ENCODE data around the gene FLRT2.

FLRT2 gene

DNA sequence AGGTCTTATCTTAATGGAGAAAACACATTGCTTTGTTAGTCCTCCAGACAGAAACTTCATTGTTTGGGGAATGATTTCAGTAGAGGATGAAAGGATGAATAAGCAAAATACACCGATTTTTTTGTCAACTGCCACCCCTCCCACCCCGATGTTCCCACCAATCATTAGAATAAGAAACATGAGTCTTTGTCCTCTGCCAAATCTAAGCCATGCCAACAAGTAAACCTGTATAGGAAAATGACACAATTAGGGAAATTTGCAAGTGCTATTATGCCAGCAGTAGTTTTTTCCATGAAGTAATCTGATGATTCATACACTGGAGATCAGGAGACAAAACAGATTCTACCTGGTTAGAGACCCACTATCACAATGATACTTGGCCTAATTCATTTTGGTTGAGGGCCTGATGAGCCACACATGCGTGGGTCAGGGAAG is 35.9 kb downstream of the FLRT2 start:
- DNase-seq = no peak

DNA sequence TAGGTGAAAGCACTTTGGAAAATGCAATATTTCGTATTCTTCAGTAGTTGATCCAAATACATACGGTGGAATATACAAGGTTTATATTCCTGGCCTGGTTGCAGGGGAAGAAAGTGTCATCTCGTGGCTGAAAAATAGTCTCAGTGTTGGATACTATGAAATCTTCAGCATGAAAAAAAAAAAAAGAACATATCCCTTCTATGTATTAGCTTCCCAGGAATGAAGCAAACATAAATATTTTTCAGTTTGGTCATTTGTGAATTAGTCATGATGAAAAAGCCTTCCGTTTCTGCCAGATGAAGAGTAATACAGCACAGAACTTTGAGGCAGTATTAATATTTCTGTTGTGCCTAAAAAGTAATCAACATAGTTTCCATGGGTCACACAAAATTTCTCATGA is 36.7 kb downstream of the FLRT2 start:
- DNase-seq = no peak

DNA sequence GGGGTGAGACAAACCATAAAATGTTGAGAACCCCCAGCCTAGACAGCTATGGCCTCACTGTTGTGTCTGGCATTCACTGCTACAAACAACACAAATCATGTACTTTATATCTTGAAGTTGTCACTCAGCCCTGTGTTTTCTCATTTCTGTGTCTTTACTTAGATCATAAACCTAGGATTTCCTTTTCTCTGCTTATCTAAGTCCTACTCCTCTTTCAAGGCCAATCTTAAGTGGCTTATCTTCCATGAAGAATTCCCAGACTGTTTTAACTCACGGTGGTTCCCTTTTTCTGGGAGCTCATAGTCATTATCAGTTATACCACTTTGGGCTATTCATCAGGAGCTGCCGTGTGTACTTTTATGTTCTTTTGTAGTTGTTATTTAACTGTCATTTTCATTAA is 42.1 kb downstream of the FLRT2 start:
- no peak for DNase-seq

DNA sequence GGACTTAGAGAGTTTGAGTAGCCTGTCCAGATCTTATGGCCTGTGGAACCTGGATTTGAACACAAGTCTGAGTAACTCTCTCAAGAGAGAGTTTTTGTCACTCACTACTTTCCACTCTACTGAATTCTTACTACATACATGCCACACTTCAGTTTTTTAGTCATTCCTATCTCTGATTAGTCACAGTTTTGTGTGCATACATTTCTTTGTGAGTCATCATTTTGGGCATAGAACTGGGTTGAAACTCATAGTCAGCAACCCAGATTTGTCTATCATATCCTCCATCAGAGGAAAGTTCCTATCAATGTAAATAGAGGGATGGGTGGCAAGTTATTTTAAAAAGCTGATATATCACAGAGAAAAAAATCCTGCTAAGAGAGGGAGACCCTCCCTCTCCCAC is 42.9 kb downstream of the FLRT2 start:
- DNase-seq = no peak

DNA sequence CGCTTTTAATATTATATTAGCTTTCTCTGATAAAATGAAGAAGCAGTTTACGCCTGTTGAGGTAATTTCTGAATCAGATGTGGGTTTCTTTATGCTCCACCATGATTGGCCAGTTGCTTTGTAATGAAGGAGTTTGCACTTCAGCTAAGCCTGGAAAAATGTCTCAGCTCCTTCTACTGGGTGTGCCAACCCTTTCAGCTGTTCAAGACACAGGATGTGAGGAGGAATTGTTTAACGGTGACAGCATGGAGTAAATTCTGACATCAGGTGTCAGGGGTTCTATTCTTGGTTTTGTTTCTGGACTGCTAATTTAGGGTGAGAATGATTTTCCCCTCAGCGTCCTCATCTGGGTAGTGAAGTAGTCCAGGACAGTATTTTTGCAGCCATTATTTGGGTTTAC is 43.5 kb downstream of the FLRT2 start:
- no peak for DNase-seq

DNA sequence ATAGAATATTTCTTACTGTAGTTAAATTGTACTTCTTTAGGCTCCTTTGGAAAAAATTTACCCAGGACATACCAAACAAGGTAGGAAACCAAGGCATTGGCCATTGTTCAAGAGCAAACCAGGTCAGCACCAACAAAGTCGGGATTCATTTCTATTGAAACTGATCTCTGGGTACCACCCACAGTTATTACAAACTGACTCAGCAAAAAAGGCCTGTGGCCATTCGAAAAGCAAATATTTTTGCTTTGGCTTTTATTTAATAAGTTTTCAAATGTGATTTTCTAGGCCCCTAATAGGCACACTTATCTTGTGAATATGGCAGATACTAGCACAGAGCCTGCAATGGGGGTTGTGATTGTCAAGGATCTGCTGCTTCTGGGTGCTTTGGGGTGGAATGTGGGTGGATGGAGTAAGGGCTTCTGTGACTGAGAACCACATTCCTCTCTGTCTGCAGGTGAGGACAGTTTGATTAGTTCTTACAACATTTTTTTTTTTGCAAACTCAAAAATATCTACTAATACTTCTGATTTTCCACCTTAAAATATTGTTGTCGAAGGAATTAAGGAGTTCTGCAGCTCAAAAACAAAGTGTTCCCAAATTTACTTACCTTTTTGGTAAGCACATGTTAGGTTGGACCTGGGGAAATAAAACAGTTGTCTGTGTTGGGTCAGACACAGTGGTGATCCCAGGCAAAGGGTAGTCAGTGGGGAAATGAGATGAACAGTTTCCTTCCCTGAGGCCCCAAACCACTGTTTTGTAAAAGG is 45.1 kb downstream of the FLRT2 start:
- no peak for DNase-seq

DNA sequence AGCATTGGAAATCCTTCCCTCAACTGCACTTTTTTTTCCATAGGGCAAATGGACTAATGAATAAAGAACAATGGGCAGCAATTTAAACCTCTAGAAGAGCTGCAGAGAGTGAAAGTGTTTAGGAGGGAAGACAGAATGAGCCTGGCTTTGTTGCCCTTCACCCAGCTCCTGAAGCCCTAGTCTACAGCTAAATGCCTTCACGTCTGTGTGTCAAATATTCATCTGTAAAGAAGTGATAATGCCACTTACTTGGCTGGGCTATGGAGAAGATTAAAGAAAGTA is 45.6 kb downstream of the FLRT2 start:
- DNase-seq = no peak

DNA sequence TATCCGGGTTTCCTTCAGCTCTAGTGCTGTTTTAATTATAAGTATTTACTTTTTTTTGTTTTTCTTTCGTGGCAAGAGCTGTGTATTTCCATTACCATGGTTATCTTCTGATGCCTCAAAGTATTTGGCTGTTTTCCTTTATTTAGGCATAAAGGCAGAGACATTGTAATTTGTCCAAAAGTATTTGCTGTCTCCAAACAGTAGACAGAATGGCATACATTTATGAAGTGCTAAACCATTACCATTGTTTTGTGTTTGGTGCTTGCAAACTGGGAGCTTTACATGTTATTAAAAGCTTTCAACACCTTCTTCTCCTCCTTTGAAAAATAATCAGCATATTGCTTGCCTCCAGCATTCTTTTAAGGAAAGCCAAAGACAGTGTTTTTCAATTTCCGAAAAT is 46.3 kb downstream of the FLRT2 start:
- DNase-seq = no peak

DNA sequence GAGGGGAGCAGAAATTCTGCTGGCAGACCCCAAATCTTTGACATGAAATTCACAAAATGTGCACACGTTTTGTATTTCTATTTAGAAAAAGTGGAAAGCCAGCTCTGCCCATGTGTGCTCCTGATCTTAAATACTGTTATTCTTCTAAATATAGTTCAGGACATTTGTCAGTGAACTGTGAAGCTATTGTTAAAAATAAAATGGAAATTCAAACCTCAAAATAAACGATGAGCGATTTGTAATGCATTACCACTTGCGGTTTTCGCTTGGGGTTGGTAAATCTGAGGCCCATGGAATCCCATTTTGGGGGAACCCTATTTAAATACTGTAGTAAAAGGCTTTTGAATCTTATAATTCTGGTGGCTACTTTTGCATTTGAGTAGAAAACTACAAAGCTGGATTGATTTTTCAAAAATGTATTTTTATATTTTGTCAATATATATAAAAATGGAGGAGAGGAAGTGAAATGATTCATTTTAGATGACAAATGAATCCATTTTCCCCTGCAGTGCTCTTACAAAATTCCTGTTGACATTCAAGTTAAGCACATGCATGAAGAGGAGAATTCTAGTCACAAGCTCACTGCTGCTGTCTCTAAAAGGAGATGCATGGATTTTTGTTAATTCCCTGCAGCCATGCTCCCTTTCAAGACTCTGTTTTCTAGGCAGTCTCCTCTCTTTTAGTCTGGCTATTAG is 47.1 kb downstream of the FLRT2 start:
- no peak for DNase-seq

DNA sequence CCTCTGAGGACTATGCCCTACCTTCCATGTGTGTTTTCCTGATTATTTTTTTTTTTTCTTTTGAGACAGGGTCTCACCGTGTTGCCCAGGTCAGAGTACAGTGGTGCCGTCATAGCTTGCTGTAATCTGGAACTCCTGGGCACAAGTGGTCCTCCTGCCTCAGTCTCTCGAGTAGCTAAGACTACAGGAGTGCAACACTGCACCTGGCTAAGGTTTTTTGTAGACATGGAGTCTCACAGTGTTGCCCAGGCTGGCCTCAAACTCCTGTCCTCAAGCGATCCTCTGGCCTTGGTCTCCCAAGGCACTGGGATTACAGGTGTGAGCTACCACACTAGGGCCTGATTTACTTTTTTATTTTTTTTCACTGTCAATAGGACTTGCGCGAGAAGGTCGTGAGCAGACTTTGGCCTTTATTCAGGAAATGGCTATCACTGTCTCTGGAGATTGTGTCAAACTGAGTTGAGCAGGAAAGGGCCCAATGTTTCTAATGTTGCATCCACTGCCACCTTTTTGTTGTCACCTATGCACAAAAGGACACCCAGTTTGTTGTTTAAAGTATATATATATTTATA is 47.7 kb downstream of the FLRT2 start:
- DNase-seq = no peak

DNA sequence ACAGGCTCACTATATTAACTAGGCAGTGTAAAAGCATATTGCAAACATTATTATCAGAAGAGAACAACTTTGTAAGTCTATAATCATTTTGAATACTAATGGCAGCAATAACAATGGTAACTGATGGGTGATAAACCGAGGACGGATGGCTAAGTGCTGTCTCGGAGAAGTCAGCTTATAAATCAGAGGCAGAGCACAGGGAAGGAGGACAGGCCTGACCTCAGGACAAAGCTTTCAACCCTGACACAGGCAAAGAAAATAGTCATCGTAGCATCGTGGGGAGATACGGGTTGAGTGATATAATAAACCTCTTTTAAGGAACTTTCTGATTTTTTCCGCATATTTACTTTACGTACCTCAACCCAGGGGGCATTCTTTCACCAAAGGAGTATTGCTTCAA is 48.4 kb downstream of the FLRT2 start:
- DNase-seq = no peak

DNA sequence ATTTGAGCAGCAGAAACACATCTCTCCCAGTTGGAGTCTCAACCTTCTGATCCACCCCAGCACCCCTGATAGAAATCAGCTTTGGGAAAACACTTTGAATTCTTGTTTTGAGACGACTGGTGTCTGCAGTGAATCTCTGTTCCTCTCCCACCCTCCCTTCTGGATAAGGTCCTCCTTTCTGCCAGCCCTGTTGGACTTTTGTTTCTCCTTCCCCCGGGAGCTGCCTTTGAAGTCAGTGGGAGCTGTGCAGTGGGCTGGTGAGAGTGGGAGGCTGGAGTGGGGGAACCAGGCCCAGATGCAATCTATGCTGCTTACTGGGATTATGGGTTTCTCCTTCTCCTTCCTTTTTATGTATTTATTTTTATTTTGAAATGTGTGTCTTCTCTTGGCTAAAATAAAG is 49.0 kb downstream of the FLRT2 start:
- DNase-seq = no peak

DNA sequence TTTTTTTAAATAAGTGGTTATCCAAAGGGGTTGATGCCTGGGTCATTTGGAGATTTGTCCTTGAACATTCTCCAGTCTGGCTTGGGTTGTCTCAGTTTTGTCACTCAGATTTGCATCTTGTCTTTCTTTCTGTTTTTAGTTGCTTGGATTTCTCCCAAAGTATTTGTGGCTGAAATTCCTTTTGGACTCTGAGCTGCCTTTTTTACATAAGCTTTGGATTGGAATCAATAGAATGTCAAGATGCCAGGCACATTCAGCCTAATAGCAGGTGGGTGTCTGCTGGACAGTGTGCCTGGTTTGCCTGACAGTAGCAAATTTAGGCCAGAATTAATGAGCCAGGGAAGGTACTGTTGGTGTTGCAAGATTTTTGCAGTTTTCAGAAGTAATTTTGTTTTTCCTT is 50.0 kb downstream of the FLRT2 start:
- no peak for DNase-seq

DNA sequence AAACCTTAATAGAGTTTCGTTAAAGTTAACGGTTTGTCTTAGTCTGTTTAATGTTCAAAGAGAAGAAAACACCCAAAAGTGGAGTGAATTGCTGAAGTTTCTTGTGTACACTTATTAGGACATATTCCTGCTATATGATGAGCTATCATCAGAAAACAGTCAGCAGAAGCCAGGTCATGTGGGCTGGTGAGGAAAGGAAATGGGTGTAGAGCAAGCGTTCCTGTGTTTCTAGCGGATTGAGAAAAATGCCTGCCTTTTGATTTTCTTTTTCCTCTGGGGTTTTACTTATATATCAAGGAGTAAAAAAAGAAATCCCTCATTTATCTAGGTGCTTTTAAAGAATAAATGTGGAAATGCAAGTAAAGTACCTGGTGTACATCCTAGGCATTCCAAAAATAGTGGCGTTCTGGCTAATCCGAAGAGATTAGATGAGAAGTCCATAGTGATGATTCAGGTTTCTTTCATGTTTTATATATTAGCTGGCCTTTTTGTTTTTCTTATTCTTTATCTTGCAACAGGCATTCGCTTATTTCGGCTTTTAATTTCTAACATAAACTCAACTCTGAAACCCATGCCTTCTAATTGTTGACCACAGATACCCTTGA is 50.7 kb downstream of the FLRT2 start:
- DNase-seq = no peak

DNA sequence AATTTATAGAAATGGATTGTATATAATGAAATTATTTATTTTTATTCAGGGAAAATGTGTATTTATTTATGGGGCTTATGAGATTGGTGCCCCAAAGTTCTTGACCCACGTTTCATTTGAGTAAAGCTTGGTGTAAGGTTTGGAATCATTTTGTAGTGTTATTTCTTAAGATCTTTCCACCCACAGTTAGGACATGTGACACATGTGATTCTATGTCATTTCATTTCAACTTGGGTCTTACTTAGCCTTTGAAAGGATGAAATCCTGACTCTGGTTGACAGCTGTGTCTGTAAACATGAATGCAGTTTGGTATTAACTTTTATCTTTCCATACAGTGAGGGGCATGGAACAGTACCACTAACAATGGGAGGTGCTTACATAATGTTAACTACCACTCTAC is 51.7 kb downstream of the FLRT2 start:
- DNase-seq = no peak

DNA sequence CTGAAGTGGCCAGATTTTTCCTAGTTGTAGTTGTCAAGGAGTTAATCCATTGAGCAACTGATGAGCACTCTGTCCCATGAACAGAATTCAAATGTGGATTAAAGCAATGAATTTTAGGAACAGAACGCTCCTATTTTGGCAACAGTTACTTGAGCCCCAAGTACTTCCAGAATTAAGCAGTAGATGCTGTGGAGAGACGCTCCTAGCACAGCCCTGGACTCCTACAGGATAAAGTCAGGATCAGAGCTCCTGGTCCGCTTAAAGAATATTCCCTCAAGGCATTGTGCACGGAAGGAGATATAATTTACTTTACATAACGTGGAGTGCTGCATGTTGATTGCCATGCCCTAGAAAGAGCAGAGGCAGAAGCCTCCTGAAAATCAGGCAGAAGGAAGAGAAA is 53.4 kb downstream of the FLRT2 start:
- no peak for DNase-seq

DNA sequence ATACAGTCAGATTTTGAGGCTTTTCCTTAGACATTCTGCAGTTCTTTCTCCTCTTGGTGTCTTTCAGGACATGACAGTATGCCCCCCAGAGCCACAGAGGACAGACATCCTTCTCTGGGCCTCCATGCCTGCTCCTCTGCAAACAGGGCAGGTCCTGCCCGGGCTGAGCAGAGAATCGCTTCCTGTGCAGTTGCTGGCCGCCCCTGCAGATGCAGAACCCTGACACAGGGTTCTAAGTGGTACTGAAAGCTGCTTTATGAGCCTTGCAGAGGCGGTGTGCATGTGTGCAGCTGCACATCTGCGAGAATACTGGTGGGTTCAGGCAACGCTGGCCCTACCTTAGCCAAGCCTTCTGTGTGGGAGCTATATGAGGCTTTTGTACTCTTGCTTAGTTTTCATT is 54.5 kb downstream of the FLRT2 start:
- no peak for DNase-seq

DNA sequence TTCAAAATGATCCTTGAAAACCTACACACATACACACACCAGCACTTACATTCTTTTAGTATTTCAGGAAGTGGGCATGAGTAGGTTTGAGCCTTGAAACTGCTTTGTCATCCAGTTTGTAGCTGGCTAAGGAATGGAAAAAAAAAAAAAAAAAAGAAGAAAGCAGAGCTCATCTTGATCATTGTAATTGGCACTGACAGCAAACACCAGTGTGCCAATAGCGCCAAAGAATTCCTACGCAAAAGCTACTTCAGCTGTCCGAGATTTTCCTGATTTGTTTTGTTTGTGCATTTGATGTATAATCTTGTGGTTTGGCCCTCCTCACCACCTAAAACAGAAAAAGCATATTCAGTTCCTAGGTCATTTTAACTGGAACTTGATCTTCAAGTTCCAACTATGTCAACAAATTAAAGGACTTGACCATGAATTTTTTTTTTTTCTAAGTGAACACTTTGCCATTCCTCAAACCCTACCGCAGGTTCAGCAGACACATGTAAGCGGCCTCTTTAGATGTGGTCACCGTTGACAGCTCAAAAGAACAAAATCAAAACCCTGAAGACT is 57.3 kb downstream of the FLRT2 start:
- no peak for DNase-seq

DNA sequence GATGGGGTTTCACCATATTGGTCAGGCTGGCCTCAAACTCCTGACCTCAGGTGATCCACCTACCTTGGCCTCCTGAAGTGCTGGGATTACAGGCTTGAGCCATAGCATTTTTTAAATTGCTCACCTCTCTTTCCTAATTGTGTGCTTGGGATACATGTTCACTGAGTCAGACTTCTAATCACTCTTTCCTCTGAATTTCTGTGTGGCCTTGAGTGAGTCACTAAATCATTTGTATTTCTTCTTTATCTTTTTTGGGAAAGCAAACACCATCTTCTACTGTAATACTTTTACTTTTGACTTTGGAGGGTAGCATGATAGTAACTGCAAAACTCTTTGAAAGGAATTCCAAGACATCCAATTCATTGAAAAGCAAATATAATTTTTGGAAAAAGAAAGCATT is 60.8 kb downstream of the FLRT2 start:
- no peak for DNase-seq

DNA sequence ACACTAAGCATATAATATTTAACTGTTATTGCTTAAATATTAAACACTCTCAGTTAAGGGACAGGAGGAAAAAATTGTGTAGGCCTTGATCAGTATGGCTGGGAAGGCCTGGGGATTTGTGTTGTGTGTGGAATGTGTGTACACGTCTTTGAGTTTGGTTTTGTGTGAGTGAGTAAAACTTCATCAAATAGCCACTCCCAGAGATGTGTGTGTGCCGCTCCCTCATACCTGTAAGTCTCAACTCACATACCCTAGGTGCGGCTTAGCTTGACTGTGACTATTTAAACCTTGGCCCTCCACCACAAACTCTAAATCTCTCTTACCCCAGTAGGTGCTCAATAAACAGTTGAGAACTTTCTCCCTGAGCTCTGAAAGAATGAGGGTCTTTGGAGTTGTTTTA is 64.3 kb downstream of the FLRT2 start:
- no peak for DNase-seq

DNA sequence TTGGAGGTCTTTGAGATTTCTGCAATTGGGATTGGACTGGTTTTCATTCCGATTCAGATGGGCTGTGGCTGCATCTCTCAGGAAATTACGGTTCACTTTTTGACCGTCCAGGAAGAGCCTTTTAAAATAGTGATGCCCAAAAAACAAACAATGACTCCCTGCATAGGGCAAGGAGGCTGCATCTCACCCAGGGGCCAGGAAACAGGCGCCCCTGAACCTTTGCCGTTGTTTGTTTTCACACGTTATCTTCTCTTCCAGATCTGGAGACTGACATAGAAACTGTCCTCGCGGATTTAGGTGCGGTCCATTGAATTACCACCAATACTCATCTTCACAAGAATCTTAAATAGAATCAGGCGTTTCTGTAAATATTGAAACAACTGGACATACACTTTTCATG is 66.0 kb downstream of the FLRT2 start:
- no peak for DNase-seq

DNA sequence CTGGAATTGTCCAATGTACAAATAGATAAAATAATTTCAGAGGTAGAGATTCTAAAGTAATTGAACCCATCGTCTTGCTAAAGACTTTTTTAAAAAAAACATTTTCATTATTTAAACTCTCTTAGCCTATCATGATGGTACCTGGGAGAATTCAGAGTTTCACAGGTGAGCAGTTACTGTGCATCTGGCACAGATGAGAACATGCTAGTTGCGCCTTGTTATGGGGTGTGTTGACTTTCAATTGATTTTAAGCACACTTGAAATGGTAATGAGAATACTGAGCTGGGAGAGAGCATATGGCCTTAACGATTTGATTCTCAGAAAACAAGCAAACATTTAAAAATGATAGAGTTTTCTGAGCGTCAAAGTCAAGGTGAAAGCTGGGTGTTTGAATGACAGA is 66.6 kb downstream of the FLRT2 start:
- DNase-seq = no peak

DNA sequence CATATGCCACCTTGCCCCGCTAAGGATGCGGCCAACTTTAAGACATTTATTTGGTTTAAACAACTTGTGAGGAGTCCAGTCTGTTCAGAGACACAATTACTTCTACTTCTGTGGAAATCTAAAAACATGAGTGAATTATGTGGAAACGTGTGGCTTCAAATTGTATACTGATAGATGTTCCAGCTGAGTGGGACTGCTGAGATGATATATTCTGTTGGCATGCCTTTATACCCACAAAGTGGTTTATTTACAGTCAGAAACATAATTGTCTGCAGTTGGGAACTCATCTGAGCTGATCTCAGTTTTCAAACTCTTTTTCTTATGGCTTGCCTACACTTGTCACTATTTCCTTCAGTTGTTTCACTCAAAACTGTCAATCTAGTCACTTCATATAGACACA is 67.8 kb downstream of the FLRT2 start:
- DNase-seq = no peak

DNA sequence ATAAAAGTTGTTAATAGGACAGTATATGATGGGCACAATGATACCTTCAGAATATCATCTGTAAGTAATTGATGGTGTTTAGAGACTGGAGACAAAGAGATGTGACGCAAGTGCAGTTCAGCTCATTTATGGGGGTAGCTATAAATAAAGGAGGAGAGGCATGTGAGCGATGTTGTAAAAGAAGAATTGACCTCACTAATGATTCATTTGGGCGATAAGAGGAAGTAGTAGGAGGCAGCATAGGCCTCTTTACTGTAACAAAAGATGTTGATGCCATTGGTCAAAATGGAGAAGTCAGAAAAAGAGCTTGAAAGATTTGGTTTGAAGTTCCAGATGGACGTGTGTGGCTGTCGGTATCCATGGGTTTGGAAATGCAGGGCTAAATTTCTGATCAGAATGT is 70.0 kb downstream of the FLRT2 start:
- no peak for DNase-seq

Measured in activated effector memory CD4-positive, alpha-beta T cell treated with anti-CD3 and anti-CD28 coated beads, Interleukin-2, amount 50 U/mL, for 16 hours (primary cell).